NB4 (cell line): ENCODE measurements around the gene COMP.

Experiments used
- DNase-seq: peaks from one replicate; pipeline ENCODE4 v3.0.0; 2010; ENCODE audit warnings: low read depth
- H3K4me3 ChIP-seq: one replicate; pipeline ENCODE4 v1.5.1; 2011; ENCODE audit warnings: mild to moderate bottlenecking, low read depth, low read length, moderate library complexity
- CTCF ChIP-seq: IDR thresholded peaks from one replicate; pipeline ENCODE4 v1.5.1; 2012; ENCODE audit warnings: low read depth, low read length
- MYC ChIP-seq: IDR thresholded peaks from 2 replicates; pipeline ENCODE4 v1.6.1; 2011; ENCODE audit warnings: low read depth, low read length
- POLR2A ChIP-seq: IDR thresholded peaks from 2 replicates; pipeline ENCODE4 v1.6.1; 2011; ENCODE audit warnings: mild to moderate bottlenecking; ENCODE audit not compliant: insufficient read length; ENCODE audit errors: extremely low read depth
- TF ChIP-seq, protein P1 (sequence below): IDR thresholded peaks from 2 replicates; pipeline ENCODE4 v1.6.1; 2011; ENCODE audit warnings: low read depth, low read length

Gene COMP

GRCh38 chr19:18800079-18800478 is 9.0 kb upstream of the COMP start:
- no peak for DNase-seq
- no peak overlapping the region for H3K4me3 ChIP-seq
- no peak for TF ChIP-seq CTCF
- TF ChIP-seq POLR2A: no peak

DNA sequence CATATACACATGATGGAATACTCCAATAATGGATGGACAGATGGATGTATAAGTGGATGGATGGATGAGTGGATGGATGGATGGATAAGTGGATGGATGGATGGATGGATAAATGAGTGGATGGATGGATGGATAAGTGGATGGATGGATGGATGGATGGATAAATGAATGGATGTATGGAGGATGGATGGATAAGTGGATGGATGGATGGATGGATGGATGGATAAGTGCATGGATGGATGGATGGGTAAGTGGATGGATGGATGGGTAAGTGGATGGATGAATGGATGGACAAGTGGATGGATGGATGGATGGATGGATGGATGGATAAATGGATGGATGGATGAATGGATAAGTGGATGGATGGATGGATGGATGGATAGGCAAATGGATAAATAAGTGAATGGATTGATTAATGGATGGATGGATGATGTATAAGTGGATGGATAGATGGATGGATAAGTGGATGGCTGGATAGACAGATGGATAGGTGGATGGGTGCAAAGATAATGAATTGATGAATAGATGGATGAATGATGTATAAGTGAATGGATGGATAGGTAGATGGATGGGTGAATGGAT is 8.4 kb upstream of the COMP start:
- TF ChIP-seq CTCF (no peak), MYC (no peak), POLR2A (no peak)
- TF ChIP-seq, protein P1, sequence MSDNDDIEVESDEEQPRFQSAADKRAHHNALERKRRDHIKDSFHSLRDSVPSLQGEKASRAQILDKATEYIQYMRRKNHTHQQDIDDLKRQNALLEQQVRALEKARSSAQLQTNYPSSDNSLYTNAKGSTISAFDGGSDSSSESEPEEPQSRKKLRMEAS: no peak
- DNase-seq: no peak
- H3K4me3 ChIP-seq: no peak overlapping the region

- no peak for DNase-seq
- TF ChIP-seq, protein P1: no peak
- TF ChIP-seq POLR2A (no peak), CTCF (no peak), MYC (no peak)
- no peak overlapping the region for H3K4me3 ChIP-seq
These were observed 7.6 kb upstream of the COMP start for GRCh38 chr19:18798384-18799352.

- no peak for DNase-seq
- H3K4me3 ChIP-seq: no peak overlapping the region
- no peak for TF ChIP-seq MYC
- TF ChIP-seq, protein P1: no peak
- TF ChIP-seq POLR2A: no peak
- no peak for TF ChIP-seq CTCF
These were observed 5.1 kb upstream of the COMP start for GRCh38 chr19:18796239-18796638.

DNA sequence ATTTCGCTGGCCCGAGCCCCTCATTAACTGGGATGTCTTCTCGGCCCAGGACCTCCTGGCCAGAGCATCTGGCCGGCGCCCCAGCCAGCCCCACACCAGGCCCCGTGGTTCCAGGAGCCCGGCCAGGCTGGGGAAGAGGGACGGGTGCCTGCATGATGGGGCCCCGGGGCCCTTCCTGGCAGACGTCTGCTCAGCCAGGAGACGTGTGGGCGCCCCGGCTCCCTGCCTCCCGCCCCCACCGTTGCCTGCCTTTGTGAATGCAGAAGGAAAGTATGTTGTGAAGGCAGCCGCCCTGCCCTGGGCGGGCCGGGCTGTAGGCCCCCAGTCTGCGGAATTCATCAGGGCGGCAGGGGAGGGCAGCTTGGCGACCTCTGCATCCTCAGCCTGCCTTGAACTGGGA is 4.4 kb upstream of the COMP start:
- DNase-seq: no peak
- TF ChIP-seq, protein P1: no peak
- TF ChIP-seq MYC (no peak), POLR2A (no peak), CTCF (no peak)
- no peak overlapping the region for H3K4me3 ChIP-seq

GRCh38 chr19:18794692-18795091 is 3.6 kb upstream of the COMP start:
- TF ChIP-seq, protein P1: no peak
- TF ChIP-seq MYC: no peak
- no peak for TF ChIP-seq CTCF
- no peak for TF ChIP-seq POLR2A
- no peak overlapping the region for H3K4me3 ChIP-seq
- DNase-seq: no peak
